Stimulated activated CD4-positive, alpha-beta T cell treated with anti-CD3 and anti-CD28 coated beads, Interleukin-1b, Interleukin-23, amount 100 ng/mL, for 48 hours (primary cell): ENCODE data around the gene RAD9A.
A peak's percentile ranks its signal among the peaks of the same experiment; 100 is the strongest.
"Not testable (repeated sequence)": the region's sequence is repeated elsewhere in the genome, so short reads cannot be mapped to it uniquely, and the experiment has no call there.

Experiments
- DNase-seq: peaks from one replicate; pipeline ENCODE4 v3.0.0-alpha.2; 2020

RAD9A gene

GRCh38 chr11:67410984-67411784 lies 19.4 kb downstream of the RAD9A start:
- no peak for DNase-seq

- no peak for DNase-seq
Observed at GRCh38 chr11:67411785-67412152, 20.0 kb downstream of the RAD9A start.

- no peak for DNase-seq
Observed at GRCh38 chr11:67412495-67413179, 20.9 kb downstream of the RAD9A start.

GRCh38 chr11:67413266-67413849 lies 21.6 kb downstream of the RAD9A start:
- no peak for DNase-seq

- DNase-seq: no peak
Observed at GRCh38 chr11:67415501-67416304, 23.9 kb downstream of the RAD9A start, which contains the start of gene CARNS1. Gene CARNS1, plus strand, starts transcription at chr11:67415678. Its CDS starts 522 bp downstream, at chr11:67416200.

GRCh38 chr11:67416416-67417335 lies 24.9 kb downstream of the RAD9A start:
- DNase-seq: peak; percentile 58

GRCh38 chr11:67417425-67417824 lies 25.6 kb downstream of the RAD9A start:
- DNase-seq: no peak

GRCh38 chr11:67418476-67419281 lies 26.9 kb downstream of the RAD9A start:
- DNase-seq: no peak

GRCh38 chr11:67419325-67420049 lies 27.7 kb downstream of the RAD9A start:
- no peak for DNase-seq

GRCh38 chr11:67420147-67420645 lies 28.4 kb downstream of the RAD9A start:
- no peak for DNase-seq

- DNase-seq: peak; percentile 97
Observed at GRCh38 chr11:67420646-67421429, 29.1 kb downstream of the RAD9A start.

GRCh38 chr11:67421430-67422031 lies 29.7 kb downstream of the RAD9A start:
- no peak for DNase-seq

- DNase-seq: no peak
Observed at GRCh38 chr11:67422891-67423290, 31.1 kb downstream of the RAD9A start.

GRCh38 chr11:67423466-67423865 lies 31.7 kb downstream of the RAD9A start:
- no peak for DNase-seq

- DNase-seq: no peak
Observed at GRCh38 chr11:67423891-67424613, 32.3 kb downstream of the RAD9A start.

- DNase-seq: not testable (repeated sequence)
Observed at GRCh38 chr11:67427364-67427859, 35.6 kb downstream of the RAD9A start.

- DNase-seq: peak; percentile 99
Observed at GRCh38 chr11:67428052-67429001, 36.5 kb downstream of the RAD9A start, which contains the start of gene RPS6KB2. Gene RPS6KB2, plus strand, starts transcription at chr11:67428494. Its CDS starts 52 bp downstream, at chr11:67428546.
